HG03439 (cell line): ENCODE measurements around the gene HRAS.

Experiments used
- ATAC-seq: cut with Tn5 transposase; IDR thresholded peaks from one replicate; pipeline ENCODE4 v1.9.1; 2021; ENCODE audit warnings: mild to moderate bottlenecking, moderate library complexity; ENCODE audit not compliant: unreplicated experiment

HRAS gene

DNA sequence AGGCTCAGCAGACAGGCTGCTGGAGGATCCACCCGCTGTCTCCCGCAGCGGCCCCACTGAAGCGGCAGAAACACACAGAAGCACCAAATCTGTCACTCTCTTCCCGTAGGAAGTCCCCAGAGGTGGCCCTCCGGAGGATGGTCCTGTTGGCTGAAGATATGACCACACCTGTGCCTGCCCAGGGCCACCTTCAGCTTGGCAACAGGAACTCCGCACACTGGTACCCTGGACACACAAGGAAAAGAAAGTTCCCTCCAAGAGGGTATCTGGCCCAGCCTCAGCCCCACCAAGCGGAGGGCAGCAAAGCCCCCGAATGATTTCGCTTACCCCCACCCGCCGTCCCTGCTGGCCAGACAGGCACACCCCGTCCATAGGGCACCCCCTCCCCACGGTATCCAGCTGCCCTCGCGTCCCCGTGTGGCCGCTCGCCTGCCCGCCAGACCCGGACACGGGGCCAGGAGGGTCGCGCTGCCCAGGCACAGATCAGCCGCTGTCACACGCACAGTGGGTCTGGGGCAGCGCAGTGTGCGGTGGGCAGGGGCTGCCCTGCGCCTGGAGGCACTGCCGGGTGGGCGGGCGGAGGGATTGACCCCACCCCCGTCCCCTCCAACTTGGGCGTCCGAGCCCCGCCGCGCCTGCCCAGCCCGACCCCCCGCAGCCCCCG lies 32.4 kb upstream of the HRAS start:
- no peak for ATAC-seq

GRCh38 chr11:567011-567628 lies 31.7 kb upstream of the HRAS start:
- ATAC-seq, result no peak

- no peak for ATAC-seq
Measured at GRCh38 chr11:565921-566509, 30.6 kb upstream of the HRAS start.

- no peak for ATAC-seq
Measured at GRCh38 chr11:563812-564578, 28.6 kb upstream of the HRAS start.

GRCh38 chr11:563066-563811 lies 27.9 kb upstream of the HRAS start:
- ATAC-seq, result no peak

- no peak for ATAC-seq
Measured at GRCh38 chr11:562046-562645, 26.8 kb upstream of the HRAS start.

DNA sequence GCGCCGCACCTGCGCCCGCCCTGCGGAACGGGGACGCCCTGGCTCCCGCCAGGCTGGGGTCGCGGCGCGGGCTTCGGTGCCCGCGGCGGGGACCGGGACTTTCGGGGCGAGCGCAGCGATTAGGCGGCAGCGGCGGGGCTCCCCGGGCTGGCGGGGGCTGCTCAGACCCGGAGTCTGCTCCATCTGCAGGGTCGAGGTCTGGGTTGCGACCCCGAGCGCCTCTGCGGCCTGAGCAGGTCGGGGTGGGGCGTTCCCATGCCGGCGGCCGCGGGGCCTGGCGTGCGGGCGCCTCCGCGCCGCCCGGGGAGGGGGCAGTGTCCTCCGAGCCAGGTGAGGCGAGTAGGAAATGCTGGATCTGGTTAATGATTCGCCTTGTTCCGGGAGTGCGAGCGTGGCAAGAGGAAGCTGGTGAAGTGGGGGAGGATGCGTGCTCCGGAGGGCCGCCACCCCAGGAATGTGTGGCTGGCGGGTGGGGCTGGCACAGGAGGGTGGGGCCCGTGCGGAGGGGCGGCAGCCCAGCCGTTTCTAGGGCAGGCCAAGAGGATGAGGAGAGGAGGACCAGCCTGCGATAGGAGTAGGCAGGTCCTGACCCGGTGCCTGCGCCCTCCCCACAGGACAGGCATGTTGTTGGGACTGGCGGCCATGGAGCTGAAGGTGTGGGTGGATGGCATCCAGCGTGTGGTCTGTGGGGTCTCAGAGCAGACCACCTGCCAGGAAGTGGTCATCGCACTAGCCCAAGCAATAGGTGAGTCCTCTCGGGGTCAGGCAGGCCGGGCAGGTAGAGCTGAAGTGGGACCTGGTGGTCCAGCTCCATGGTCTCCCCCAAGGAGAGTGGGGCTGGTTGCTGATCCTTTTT lies 26.0 kb upstream of the HRAS start:
- peak; percentile 4 for ATAC-seq

DNA sequence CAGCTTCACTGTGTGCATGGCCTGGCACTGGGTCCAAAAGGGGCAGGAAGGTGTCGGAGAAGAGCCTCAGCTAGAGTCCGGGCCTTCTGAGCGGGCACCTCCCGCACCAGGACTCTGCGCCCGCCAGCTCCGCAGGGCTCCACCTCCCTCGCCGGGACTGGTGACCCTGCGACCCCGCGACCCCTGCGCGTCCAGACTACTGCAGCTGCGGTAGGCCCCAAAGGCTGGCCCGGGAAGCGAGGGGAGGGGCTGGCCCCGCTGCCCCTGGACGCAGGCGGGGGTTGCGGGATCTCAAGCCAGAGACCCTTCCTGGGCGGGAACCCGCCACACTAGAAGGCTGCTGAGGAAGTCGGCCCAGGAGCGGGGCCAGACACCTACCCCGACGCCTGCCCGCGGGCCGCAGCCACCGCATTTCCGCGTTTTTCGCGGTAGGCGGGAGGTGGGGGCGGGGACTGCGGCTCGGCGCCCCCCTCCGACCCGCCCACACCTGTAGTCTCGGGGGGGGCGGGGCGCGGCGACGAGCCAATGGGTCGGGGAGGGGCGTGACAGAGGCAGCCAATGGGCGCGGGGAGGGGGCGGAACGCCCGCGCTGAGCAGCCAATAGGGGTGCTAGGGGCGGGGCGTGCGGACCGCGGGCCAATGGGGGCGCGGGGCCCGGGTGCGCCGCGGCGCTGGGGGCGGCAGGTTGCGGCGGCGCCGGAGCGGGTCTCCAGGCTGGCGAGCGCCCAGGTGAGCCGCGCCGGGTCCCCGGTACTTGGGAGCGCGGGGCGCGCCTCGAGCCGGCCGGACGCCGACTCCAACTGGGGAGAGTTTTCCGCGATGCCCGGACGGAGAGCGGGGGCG lies 25.1 kb upstream of the HRAS start, which contains the start of the genes LMNTD2 and RASSF7:
Gene LMNTD2 (minus strand): TSS at position 434 of the 843 bp plus-strand sequence. CDS start 22 bp downstream, at position 412.
Gene RASSF7 (plus strand): TSS at position 666 of the 843 bp plus-strand sequence. CDS start 799 bp downstream, outside the sequence.
- peak; percentile 61 for ATAC-seq

- ATAC-seq, result no peak
Measured at GRCh38 chr11:559712-560304, 24.4 kb upstream of the HRAS start.

- no peak for ATAC-seq
Measured at GRCh38 chr11:559020-559620, 23.7 kb upstream of the HRAS start.

DNA sequence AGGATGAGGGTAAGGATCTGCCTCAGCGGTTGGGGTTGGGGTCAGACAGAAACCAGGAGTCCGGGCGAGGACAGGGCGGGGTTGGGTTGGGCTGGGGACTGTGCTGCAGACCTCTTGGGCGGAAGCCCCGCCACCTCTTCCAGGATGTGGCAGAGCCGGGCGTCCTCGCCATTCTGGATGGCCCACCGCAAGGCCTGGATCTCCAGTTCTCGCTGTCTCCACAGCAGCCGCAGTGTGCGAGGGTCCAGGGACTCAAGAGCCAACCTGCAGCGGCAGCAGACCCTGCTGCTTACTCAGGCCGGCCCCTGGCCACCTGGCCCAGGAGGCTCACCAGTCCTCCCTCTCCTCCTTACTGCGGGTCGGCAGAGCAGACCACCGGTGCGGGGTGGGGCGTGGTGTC lies 23.1 kb upstream of the HRAS start:
- ATAC-seq, result no peak

DNA sequence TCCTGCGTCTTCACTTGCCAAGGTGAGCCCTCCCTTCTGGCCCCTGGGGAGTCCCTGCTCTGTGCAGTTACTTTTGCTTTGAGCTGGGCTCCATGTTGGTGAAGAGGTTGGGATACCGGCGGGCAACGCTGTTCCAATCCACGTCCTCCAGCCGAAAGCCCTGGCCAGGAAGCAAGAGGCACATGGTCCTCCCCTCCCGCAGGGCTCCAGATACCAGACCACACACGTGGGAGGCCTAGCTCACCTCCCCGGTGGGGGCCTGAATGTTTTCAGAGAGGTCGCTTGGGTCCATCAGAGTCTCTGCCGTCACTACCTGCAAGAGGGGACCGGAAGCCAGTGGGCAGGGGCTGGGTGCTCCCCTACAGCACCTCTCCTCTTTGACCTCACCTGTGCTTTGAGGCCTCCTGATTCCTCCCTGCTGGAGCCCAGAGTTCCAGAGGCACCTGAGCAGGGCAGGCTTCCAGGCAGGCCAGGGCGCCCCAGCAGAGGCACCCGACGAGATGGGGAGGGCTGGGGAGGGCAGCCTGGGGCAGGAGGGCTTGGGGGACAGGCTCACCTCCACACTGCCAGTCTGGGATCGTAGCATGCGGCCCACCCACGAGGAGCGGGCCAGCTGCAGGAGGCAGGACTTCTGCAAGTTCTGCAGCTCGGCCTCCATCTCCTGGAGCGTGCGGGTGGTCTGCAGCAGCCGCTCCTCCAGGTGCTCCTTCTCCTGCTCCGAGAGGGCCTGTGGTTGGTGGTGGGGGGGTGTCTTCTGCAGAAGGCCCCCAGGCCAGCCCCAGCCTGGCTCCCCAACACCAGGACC lies 22.2 kb upstream of the HRAS start:
- ATAC-seq, result no peak

- no peak for ATAC-seq
Measured at GRCh38 chr11:556662-557256, 21.4 kb upstream of the HRAS start.

DNA sequence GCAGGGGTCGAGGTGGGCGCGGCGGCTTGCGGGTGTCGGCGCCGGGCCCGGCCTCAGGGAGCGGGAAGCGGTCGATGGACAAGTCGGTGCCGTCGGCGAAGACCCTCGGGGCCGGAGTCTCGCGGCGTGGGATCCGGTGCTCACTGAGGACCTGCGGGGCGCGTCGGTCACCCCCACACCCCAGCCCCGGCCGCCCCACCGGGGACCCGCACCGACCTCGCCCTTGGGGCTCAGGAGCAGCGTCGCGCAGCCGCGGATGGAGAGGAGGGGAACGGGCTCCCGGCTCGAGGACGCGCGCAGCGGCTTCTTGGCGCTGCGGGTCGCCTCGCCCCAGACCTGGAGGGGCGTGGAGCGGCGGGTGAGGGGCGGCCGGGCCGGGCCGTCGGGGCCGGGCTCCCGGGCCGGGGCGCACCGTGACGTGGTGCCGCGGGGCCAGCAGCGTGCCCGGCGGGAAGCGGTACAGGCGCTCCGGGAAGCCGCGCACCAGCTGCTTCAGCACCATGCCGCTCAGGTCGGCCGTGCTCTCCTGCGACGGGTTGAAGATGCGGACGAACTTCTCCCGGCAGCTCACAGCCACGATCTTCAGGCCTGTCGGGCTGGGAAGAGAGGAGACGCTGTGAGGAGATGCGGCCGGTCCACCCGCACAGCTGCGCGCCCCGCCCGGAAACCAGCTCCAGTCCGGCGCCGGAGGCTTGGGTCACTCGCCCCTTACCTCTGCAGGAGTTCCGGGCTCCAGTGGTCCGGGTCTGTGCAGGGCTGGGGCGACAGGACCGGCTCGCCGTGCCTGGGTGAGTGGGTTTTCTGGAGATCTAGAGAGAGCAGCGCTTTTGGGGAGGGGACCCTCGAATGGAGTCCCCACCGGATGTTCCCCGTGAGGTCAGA lies 20.6 kb upstream of the HRAS start:
- no peak for ATAC-seq

- no peak for ATAC-seq
Measured at GRCh38 chr11:555227-555779, 19.9 kb upstream of the HRAS start.
